ENCODE data around the gene CNTNAP4. TPM values are rescaled to one million over a fixed set of nuclear protein-coding genes. Genes with fewer than 3 reads are reported as not detected.

Gene CNTNAP4
- total RNA-seq, 4 donors from 2014 or later: 0.51 to 1.5 (median 0.82) TPM; not detected in 1

DNA sequence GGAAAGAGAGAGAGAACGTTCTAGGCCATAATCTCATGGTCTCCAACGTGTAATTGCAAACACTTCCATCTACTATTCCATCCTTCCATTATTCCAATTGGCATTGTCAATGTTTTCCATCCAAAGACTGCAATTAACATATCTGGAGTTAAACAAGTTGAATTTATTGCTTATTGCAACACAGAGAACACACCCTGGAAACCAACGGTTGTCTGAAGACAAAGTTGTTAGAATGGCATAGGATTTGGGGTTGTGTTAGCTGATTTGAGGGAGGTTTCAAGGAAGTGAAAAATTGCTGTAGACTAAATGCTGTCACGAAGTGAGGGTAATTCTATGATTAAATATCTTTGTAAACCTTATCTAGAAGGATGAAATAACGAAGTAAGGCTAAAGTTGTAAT, 178.8 kb downstream of the CNTNAP4 start:
- TF ChIP-seq, protein P1, sequence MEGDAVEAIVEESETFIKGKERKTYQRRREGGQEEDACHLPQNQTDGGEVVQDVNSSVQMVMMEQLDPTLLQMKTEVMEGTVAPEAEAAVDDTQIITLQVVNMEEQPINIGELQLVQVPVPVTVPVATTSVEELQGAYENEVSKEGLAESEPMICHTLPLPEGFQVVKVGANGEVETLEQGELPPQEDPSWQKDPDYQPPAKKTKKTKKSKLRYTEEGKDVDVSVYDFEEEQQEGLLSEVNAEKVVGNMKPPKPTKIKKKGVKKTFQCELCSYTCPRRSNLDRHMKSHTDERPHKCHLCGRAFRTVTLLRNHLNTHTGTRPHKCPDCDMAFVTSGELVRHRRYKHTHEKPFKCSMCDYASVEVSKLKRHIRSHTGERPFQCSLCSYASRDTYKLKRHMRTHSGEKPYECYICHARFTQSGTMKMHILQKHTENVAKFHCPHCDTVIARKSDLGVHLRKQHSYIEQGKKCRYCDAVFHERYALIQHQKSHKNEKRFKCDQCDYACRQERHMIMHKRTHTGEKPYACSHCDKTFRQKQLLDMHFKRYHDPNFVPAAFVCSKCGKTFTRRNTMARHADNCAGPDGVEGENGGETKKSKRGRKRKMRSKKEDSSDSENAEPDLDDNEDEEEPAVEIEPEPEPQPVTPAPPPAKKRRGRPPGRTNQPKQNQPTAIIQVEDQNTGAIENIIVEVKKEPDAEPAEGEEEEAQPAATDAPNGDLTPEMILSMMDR (IDR thresholded peaks at IDR 0.05; ENCODE audit: low read depth): no peak

DNA sequence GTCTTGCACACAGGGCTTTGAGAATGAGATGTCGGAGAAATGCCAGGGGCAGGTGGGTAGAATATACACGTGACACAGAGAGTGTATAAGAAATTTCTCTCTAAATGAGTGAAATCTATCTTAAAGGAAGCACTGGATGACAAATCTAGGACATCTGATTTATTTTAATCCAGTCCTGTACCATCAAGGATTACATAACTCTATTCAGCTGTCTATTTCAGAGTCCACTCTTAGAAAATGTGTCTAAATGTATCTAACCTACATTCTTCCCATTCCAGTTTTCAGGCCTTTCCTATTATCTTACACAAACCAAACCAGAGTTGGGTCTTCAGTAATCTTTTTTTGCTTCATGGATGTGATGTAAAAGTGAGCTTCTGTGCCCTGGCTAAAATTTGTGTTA, 181.9 kb downstream of the CNTNAP4 start:
- TF ChIP-seq, protein P1 (IDR thresholded peaks at IDR 0.05; ENCODE audit: low read depth): no peak

DNA sequence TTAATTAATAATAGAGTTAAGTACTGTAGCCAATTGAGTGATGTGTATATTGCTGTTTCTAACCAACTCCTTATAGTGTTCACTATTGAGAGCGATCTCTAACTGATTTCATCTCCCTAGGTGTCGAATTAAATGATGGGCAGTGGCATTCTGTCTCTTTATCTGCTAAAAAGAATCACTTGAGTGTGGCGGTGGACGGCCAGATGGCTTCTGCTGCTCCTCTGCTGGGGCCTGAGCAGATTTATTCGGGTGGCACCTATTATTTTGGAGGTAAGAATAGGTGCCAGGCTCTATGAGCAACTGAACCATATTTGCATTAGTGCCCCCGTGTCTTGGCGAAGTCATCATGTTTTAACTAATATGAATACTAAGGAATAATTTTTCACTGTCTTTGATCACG, 184.6 kb downstream of the CNTNAP4 start:
- TF ChIP-seq, protein P1 (IDR thresholded peaks at IDR 0.05; ENCODE audit: low read depth): no peak

DNA sequence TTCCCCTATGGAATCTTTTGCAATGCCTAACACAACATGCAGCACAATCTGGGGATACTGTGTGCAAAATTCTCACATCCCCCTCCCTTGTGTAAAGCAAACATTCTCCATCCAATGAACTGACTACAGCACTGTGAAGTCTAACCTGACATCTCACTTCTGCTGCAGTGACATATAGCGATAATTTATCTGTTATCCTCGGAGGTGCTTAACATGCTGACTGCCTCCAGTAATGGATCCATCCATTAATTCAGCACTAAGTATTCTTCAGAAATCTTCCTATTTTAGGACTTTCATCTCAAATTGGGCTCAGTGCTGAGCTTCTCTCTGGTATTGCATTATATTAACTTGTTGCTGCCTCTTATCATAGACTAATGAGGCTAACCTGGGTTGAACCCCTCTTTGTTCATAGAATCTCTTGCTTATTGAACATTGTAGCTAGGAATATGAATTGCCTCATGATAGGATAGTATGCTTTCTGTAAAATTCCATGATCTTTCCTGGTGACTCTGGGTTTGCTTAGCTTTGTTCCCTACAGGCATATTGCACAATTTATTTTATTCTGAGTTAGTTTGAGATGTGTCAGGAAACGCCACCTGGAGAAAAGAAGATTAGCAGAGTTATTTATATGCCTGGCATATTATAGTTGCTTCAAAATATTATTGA, 187.9 kb downstream of the CNTNAP4 start:
- TF ChIP-seq, protein P1 (IDR thresholded peaks at IDR 0.05; ENCODE audit: low read depth): no peak

DNA sequence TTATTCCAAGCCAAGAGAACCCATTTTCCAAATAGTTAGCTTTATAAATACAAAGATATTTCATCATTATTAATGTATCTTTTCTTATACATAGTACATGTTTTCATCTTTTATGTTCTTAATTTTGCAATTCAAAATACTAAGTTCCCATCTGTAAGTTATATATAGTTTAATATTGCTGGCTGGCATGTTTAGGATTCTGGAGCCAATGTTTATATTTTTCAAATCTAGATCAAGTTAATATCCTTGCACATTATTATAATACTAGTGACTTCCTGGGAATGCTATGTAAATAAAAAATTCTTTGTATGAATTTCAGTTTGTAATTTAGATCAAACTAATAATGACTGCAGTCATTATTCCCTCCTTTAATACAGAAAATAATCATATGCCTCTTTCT, 189.7 kb downstream of the CNTNAP4 start:
- TF ChIP-seq, protein P1 (IDR thresholded peaks at IDR 0.05; ENCODE audit: low read depth): no peak

DNA sequence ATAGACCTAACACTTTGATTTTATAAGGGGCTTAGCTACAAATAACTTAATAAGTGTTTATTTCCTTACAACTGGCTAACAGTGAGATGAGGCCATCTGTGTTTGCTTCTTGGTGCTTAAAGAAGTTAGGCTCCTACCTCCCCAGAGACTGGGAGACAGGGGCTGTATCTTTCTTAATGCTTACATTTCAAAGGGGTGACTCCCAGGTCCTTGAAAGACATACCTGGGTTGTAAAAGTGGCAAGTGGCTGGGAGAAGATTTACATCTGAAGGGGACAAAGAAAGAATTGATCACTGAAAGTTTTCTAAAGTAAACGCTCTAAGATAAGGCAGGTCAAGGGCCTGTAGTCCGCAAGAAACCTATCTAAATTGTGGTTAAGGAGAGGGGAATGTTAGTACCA, 196.8 kb downstream of the CNTNAP4 start:
- TF ChIP-seq, protein P1 (IDR thresholded peaks at IDR 0.05; ENCODE audit: low read depth): no peak

DNA sequence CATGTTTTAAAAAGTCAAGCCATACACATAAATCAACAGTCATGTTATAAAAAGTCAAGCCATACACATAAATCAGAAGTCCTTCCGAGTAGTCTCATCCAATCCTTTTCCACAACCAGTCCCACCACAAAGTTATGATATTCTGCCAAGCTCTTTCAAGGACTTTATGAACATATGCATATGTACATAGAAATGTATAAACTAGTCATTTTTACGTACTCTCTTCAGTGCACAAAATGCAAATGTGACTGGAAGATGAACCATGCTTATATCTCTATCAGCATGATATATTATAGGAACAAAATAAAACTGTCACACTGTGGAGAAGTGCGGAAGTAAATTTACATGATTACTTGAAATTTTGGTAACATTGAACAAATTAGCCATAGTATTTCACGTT, 200.9 kb downstream of the CNTNAP4 start:
- TF ChIP-seq, protein P1 (IDR thresholded peaks at IDR 0.05; ENCODE audit: low read depth): no peak
